H1 (cell line): ENCODE measurements around the gene SLC32A1. TPM values are rescaled to one million over a fixed set of nuclear protein-coding genes. Genes with fewer than 3 reads are reported as not detected.
A peak's percentile ranks its signal among the peaks of the same experiment; 100 is the strongest.

Source experiments
- CTCF ChIA-PET: fragments of 300-600 bp; sonication (Branson Sonifier 250); formaldehyde crosslinking; loops from one replicate; lab custom pipeline; 2021; ENCODE audit not compliant: partially characterized antibody; lab: Charles Lee
- POLR2A ChIA-PET: fragments of 300-600 bp; sonication (Branson Sonifier 250); formaldehyde crosslinking; loops from one replicate; lab custom pipeline; 2021; ENCODE audit warnings: inconsistent platforms; ENCODE audit not compliant: partially characterized antibody; lab: Charles Lee
- DNase-seq, 2 experiments: peaks; one replicate each; pipeline versions ENCODE4 v3.0.0 to v3.0.0-alpha.2; 2010 to 2022; ENCODE audit warnings: low spot score in 2 of 2, low read depth in 1 of 2, mixed read lengths in 1 of 2
- FAIRE-seq: peaks from 2 replicates; lab custom pipeline; 2011; peaks lifted over from hg19 to GRCh38; lab: Jason Lieb, UNC
- H2AFZ ChIP-seq: 2 replicates; pipeline ENCODE4 v1.8.1; 2012; ENCODE audit warnings: low read length, inconsistent platforms
- H2AK5ac ChIP-seq: 2 replicates; pipeline ENCODE4 v1.6.1; 2013; ENCODE audit warnings: low read depth, low read length
- H2BK120ac ChIP-seq: replicated peaks from 2 replicates; pipeline ENCODE3; 2013; ENCODE audit warnings: low read depth, low read length, inconsistent platforms
- H2BK12ac ChIP-seq: 2 replicates; pipeline ENCODE4 v1.6.1; 2013; ENCODE audit warnings: low read depth, low read length
- H2BK15ac ChIP-seq: 2 replicates; pipeline ENCODE4 v1.6.1; 2013; ENCODE audit warnings: low read length
- H2BK20ac ChIP-seq: 2 replicates; pipeline ENCODE4 v1.6.1; 2013; ENCODE audit warnings: low read length
- H2BK5ac ChIP-seq: 2 replicates; pipeline ENCODE4 v1.6.1; 2013; ENCODE audit warnings: low read depth, low read length
- H3K14ac ChIP-seq: 2 replicates; pipeline ENCODE4 v1.6.1; 2013; ENCODE audit warnings: inconsistent platforms; ENCODE audit not compliant: insufficient read length
- H3K18ac ChIP-seq: 2 replicates; pipeline ENCODE4 v1.6.1; 2013; ENCODE audit warnings: low read length; ENCODE audit errors: extremely low read depth
- H3K23ac ChIP-seq: 2 replicates; pipeline ENCODE4 v1.6.1; 2013; ENCODE audit warnings: inconsistent platforms; ENCODE audit not compliant: insufficient read length
- H3K23me2 ChIP-seq: 2 replicates; pipeline ENCODE4 v1.6.1; 2013; ENCODE audit warnings: low read depth, low read length
- H3K27ac ChIP-seq: 2 replicates; pipeline ENCODE4 v1.6.1; 2011; ENCODE audit warnings: low read depth, low read length, inconsistent platforms
- H3K27me3 ChIP-seq, 4 experiments: replicated peaks in 1 of 4; 1 replicate in 1 of 4; 2 replicates in 3 of 4; pipeline versions ENCODE4 v1.6.1 to v1.8.1; 2011 to 2013; ENCODE audit warnings: low read length in 3 of 4, mild to moderate bottlenecking in 3 of 4, inconsistent platforms in 2 of 4, mixed read lengths in 2 of 4, moderate library complexity in 1 of 4; ENCODE audit not compliant: control insufficient read depth in 3 of 4, insufficient read depth in 3 of 4; ENCODE audit errors: extremely low read depth in 1 of 4
- H3K36me3 ChIP-seq, 4 experiments: 2 replicates each; pipeline versions ENCODE4 v1.6.1 to v1.8.1; 2011 to 2013; ENCODE audit warnings: mild to moderate bottlenecking in 4 of 4, low read length in 3 of 4, moderate library complexity in 2 of 4, control low read depth in 1 of 4, inconsistent platforms in 1 of 4; ENCODE audit not compliant: insufficient read depth in 4 of 4, control insufficient read depth in 2 of 4
- H3K4ac ChIP-seq: replicated peaks from 2 replicates; pipeline ENCODE3; 2013; ENCODE audit warnings: low read length, low read depth, mixed read lengths, inconsistent platforms; ENCODE audit not compliant: insufficient read length
- H3K4me1 ChIP-seq, 4 experiments: replicated peaks in 1 of 4; 1 replicate in 1 of 4; 2 replicates in 3 of 4; pipeline versions ENCODE4 v1.6.1 to v1.8.1; 2011 to 2013; ENCODE audit warnings: low read length in 3 of 4, inconsistent platforms in 2 of 4, mixed read lengths in 1 of 4; ENCODE audit not compliant: insufficient read depth in 4 of 4, control insufficient read depth in 3 of 4
- H3K4me2 ChIP-seq, 2 experiments: 2 replicates each; pipeline versions ENCODE4 v1.6.1 to v1.8.1; 2011 to 2013; ENCODE audit warnings: low read depth in 2 of 2, low read length in 2 of 2, control low read depth in 1 of 2, inconsistent platforms in 1 of 2, mild to moderate bottlenecking in 1 of 2; ENCODE audit not compliant: insufficient read depth in 1 of 2
- H3K4me3 ChIP-seq, 4 experiments: fragments of 200-600, 300-600 bp in 1 of 4; sonication (generic), shearing (Covaris generic), sonication (Bioruptor Twin) in 1 of 4; 2 replicates each; pipeline versions ENCODE4 v1.5.1 to v1.8.1; 2011 to 2016; ENCODE audit warnings: low read length in 4 of 4, low read depth in 3 of 4, control low read depth in 2 of 4, inconsistent platforms in 2 of 4, mild to moderate bottlenecking in 2 of 4, mixed read lengths in 1 of 4, moderate library complexity in 1 of 4; ENCODE audit not compliant: insufficient read depth in 2 of 4; ENCODE audit errors: extremely low read depth in 1 of 4
- H3K56ac ChIP-seq: replicated peaks from 2 replicates; pipeline ENCODE3; 2013; ENCODE audit warnings: low read depth, mild to moderate bottlenecking, mixed read lengths, low read length, inconsistent platforms; ENCODE audit not compliant: insufficient read length
- H3K79me1 ChIP-seq: 2 replicates; pipeline ENCODE4 v1.6.1; 2013; ENCODE audit warnings: low read depth, low read length, control low read depth
- H3K79me2 ChIP-seq, 2 experiments: 2 replicates each; pipeline versions ENCODE4 v1.6.1 to v1.8.1; 2012 to 2013; ENCODE audit warnings: low read length in 2 of 2, mild to moderate bottlenecking in 2 of 2, inconsistent platforms in 1 of 2; ENCODE audit not compliant: insufficient read depth in 2 of 2, control insufficient read depth in 1 of 2
- H3K9ac ChIP-seq, 4 experiments: replicated peaks in 1 of 4; 1 replicate in 1 of 4; 2 replicates in 3 of 4; pipeline versions ENCODE4 v1.6.1 to v1.8.1; 2011 to 2013; ENCODE audit warnings: low read depth in 3 of 4, low read length in 3 of 4, control low read depth in 2 of 4, mild to moderate bottlenecking in 2 of 4, moderate library complexity in 2 of 4, inconsistent platforms in 1 of 4; ENCODE audit errors: extremely low read depth in 1 of 4
- H3K9me3 ChIP-seq, 2 experiments: 2 replicates each; pipeline versions ENCODE4 v1.6.1 to v1.8.1; 2012 to 2013; ENCODE audit warnings: mild to moderate bottlenecking in 2 of 2, moderate library complexity in 2 of 2, control low read depth in 1 of 2, inconsistent platforms in 1 of 2, low read depth in 1 of 2, low read length in 1 of 2, mixed read lengths in 1 of 2; ENCODE audit not compliant: insufficient read depth in 2 of 2
- H4K20me1 ChIP-seq, 2 experiments: replicated peaks in 1 of 2; 2 replicates each; pipeline versions ENCODE3 to v1.8.1; 2011 to 2013; ENCODE audit warnings: inconsistent platforms in 2 of 2, low read length in 2 of 2, mild to moderate bottlenecking in 1 of 2; ENCODE audit not compliant: insufficient read depth in 2 of 2, control insufficient read depth in 1 of 2
- H4K5ac ChIP-seq: 2 replicates; pipeline ENCODE4 v1.6.1; 2013; ENCODE audit warnings: low read length, low read depth, mixed read lengths, inconsistent platforms; ENCODE audit not compliant: insufficient read length
- H4K8ac ChIP-seq: 2 replicates; pipeline ENCODE4 v1.8.0; 2013; ENCODE audit warnings: mild to moderate bottlenecking, moderate library complexity, low read length, inconsistent platforms; ENCODE audit not compliant: insufficient read depth; ENCODE audit errors: extremely low read depth
- H4K91ac ChIP-seq: replicated peaks from 2 replicates; pipeline ENCODE3; 2013; ENCODE audit warnings: low read length, mixed read lengths, inconsistent platforms; ENCODE audit not compliant: insufficient read length
- CHD2 ChIP-seq: IDR thresholded peaks from 2 replicates; pipeline ENCODE4 v1.6.1; 2012; ENCODE audit warnings: low read length, improper control_type of control experiment
- CTCF ChIP-seq, 3 experiments: IDR thresholded peaks; 1 replicate in 2 of 3; 2 replicates in 1 of 3; pipeline versions ENCODE4 v1.5.1 to v1.6.1; 2011; ENCODE audit warnings: low read length in 3 of 3, mild to moderate bottlenecking in 3 of 3, inconsistent platforms in 2 of 3, low read depth in 1 of 3, moderate library complexity in 1 of 3; ENCODE audit not compliant: insufficient read depth in 1 of 3; ENCODE audit errors: control extremely low read depth in 1 of 3
- MAX ChIP-seq: IDR thresholded peaks from 2 replicates; pipeline ENCODE4 v1.6.1; 2012; ENCODE audit warnings: inconsistent platforms
- SUZ12 ChIP-seq: fragments of 200-600 bp; sonication (generic); IDR thresholded peaks from 2 replicates; pipeline ENCODE4 v1.6.1; 2012; ENCODE audit warnings: mild to moderate bottlenecking, inconsistent platforms, low read length, moderate library complexity, mixed read lengths
- YY1 ChIP-seq: IDR thresholded peaks from 2 replicates; pipeline ENCODE4 v1.6.1; 2011; ENCODE audit warnings: low read depth, mild to moderate bottlenecking, low read length
- WGBS, 2 experiments: shearing (Covaris generic) in 1 of 2; methylation state at CpG; one replicate each; pipeline versions ENCODE4 v1.1.6 to v1.1.7; 2013 to 2015; ENCODE audit warnings: low lambda C conversion rate in 2 of 2, mixed read lengths in 2 of 2, inconsistent platforms in 1 of 2, low coverage in 1 of 2, missing lambda C conversion rate in 1 of 2; ENCODE audit not compliant: insufficient replicate concordance in 2 of 2, insufficient coverage in 1 of 2, insufficient read length in 1 of 2; ENCODE audit errors: extremely low coverage in 1 of 2, missing lambda C conversion rate in 1 of 2; 5-methylcytosine and 5-hydroxymethylcytosine counted together
- polyA plus RNA-seq, 7 experiments: library from polyadenylated mRNA; depleted of rRNA in 3 of 7; stranded (reverse) in 5 of 7; unstranded in 2 of 7; fragments of >200 nt in 5 of 7; fragments of 200-250 nt in 2 of 7; gene quantifications; 1 replicate in 5 of 7; 2 replicates in 1 of 7; 4 replicates in 1 of 7; pipeline versions ENCODE4 v1.2.1 to v1.2.3, GENCODE V29; 2011 to 2013; ENCODE audit warnings: missing spikeins in 2 of 7, mixed read lengths in 2 of 7
- total RNA-seq: library from RNA; stranded (reverse); fragmentation: NEBNext Ultra II Directional; extraction: Animal tissue kit (Norgen Biotek cat#: 25700); gene quantifications from 2 replicates; pipeline ENCODE4 v1.2.1, GENCODE V29; 2021
- TF ChIP-seq, protein P1 (sequence below): IDR thresholded peaks from 2 replicates; pipeline ENCODE4 v1.6.1; 2011; ENCODE audit warnings: low read length, improper control_type of control experiment
- TF ChIP-seq, protein P2 (sequence below): IDR thresholded peaks from 2 replicates; pipeline ENCODE4 v1.6.1; 2012; ENCODE audit warnings: inconsistent platforms

SLC32A1 gene
- total and polyA plus RNA-seq, 2 of the 8 experiments (the other 6 are each of a cell fraction or from before 2014, with no cell fraction given): 0.09 to 0.15 TPM

DNA sequence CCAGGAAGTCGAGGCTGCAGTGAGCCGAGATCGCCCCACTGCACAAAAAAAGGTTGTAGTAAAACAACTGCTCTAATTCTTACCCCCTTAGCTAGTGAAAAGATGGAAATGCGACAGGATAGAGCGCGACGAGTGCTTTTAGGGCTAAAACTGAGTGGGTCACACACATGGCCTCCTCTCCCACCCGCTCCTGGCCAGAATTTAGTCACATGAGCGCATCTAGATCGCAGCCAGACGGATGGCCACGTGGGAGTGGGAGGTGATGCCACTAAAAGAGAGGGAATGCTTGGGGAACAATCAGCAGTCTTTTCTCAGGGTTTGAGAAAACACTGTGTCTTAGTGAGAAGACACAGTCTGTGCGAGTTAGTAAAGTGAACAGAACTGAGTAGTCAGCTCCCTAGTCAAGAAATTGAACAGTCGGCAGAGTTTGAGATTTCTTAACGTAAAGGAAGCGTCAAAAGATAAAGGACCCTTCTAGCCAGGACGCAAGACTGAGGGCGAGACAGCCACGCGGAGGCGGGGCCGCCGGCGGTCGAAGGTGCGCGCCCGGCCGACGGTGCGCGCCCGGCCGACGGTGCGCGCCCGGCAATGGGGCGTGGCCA, 23.3 kb downstream of the SLC32A1 start:
- ChIA-PET CTCF (interaction anchor here (0.9 to 11.6 kb wide), 5 partner anchors 19 to 145 kb away, joined by 3 to 223 read pairs (median 7); partner anchors contain the start of genes PPP1R16B and SLC32A1), POLR2A (interaction anchor here (0.6 to 2.6 kb wide), 4 partner anchors 19 to 179 kb away, joined by 3 to 11 read pairs (median 6); partner anchors contain the start of gene SLC32A1)
- Histone ChIP-seq H2AFZ (peak overlapping the region; percentile 97), H3K23me2 (peaks cover 6% of the 10 kb centered on the region), H3K4me3 (peak overlapping the region in 2 of 4 experiments; percentile 19 to 90; a peak in 4 of 8 replicates), H3K56ac (no peak overlapping the region), H2BK15ac (no peak overlapping the region), H3K4ac (no peak overlapping the region), H3K36me3 (peaks cover 0 to 4% (median 1%) of the 10 kb centered on the region in 4 experiments; a peak in 1 of 8 replicates), H4K91ac (no peak overlapping the region), H3K27ac (no peak overlapping the region), H3K4me1 (peaks cover 3 to 7% (median 6%) of the 10 kb centered on the region in 4 experiments; a peak in 4 of 7 replicates), H2AK5ac (no peak overlapping the region), H2BK5ac (no peak overlapping the region), H4K20me1 (peaks cover 0 to 12% of the 10 kb centered on the region in 2 experiments), H3K79me1 (no peaks in the 10 kb centered on the region; the same call in 1 of the 2 replicates), H3K23ac (no peak overlapping the region), H4K5ac (no peak overlapping the region), H2BK120ac (no peak overlapping the region), H4K8ac (no peak overlapping the region), H2BK12ac (peak overlapping the region; percentile 90), H3K79me2 (peaks cover 4 to 15% of the 10 kb centered on the region in 2 experiments; a peak in 3 of 4 replicates), H3K14ac (no peak overlapping the region), H3K9ac (peak overlapping the region in 1 of 4 experiments; percentile 34; a peak in 1 of 7 replicates), H2BK20ac (no peak overlapping the region; the same call in 1 of the 2 replicates), H3K9me3 (no peaks in the 10 kb centered on the region), H3K18ac (peak overlapping the region; percentile 60), H3K4me2 (peak overlapping the region; percentile 56 to 77), H3K27me3 (peaks cover 2 to 12% (median 11%) of the 10 kb centered on the region in 4 experiments)
- WGBS, 2 experiments: 16% methylated on average over 39 of the region's 39 CpGs; no CpG with 5 or more reads in 1 of the 2 experiments
- DNase-seq (no peak), FAIRE-seq (no peak)
- TF ChIP-seq MAX: peak; percentile 94
- TF ChIP-seq, protein P1, sequence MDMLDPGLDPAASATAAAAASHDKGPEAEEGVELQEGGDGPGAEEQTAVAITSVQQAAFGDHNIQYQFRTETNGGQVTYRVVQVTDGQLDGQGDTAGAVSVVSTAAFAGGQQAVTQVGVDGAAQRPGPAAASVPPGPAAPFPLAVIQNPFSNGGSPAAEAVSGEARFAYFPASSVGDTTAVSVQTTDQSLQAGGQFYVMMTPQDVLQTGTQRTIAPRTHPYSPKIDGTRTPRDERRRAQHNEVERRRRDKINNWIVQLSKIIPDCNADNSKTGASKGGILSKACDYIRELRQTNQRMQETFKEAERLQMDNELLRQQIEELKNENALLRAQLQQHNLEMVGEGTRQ: no peak; the same call in 1 of the 2 replicates
- 0 out of 2 replicates have a peak, but pooled peaks have one; percentile 18 for TF ChIP-seq SUZ12
- TF ChIP-seq CTCF (IDR thresholded peaks at IDR 0.05; ENCODE audit: control extremely low read depth in 1 of 3, insufficient read depth in 1 of 3, low read depth in 1 of 3, low read length in 3 of 3): no peak
- no peak for TF ChIP-seq CHD2
- no peak for TF ChIP-seq YY1
- TF ChIP-seq, protein P2, sequence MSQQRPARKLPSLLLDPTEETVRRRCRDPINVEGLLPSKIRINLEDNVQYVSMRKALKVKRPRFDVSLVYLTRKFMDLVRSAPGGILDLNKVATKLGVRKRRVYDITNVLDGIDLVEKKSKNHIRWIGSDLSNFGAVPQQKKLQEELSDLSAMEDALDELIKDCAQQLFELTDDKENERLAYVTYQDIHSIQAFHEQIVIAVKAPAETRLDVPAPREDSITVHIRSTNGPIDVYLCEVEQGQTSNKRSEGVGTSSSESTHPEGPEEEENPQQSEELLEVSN: peak; percentile 98
